Measurements from ENCODE around the gene APLP1.

Gene APLP1

DNA sequence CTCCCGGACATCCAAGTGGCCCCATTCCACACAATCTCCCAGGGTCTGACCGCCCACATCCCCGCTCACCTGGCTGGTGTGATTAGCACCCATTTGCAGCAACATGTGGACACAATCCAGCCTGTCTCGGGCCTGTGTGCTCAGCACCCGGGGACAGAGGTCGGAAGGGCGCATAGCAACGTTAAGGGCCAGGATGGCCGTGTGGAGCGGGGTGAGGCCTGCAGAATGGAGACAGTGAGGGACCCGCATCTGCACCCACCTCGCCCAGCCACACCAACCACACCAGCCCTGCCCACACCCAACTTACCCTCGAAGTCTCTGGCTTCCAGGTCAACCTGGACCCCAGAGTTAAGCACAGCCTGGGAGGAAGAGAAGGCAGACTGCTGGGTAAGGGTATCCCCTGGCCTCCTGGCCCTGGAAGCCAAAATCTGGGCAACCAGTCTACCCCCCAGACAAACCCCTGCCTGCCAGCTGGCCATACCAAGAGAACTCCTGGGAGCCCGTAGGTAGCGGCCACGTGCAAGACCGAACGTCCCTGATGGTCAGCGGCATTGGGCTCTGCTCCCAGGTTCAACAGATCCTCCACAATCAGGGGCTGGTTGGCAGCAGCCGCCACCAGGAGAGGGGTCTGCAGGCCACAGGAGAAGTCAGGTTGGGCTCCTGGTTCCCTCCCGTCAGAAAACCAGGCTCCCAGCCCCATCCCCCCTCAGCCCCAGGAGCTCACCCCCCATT lies 27.7 kb downstream of the APLP1 start:
- H3K4me3 ChIP-seq (replicated peaks; ENCODE audit: insufficient read depth, low read length): no peak overlapping the region
- H3K27me3 ChIP-seq (ENCODE audit: insufficient read depth, poor library complexity, severe bottlenecking): no peaks in the 10 kb centered on the region
- DNase-seq (ENCODE audit: low read depth in 1 of 2, low spot score in 1 of 2): no peak
- TF ChIP-seq SPI1 (IDR thresholded peaks at IDR 0.05; ENCODE audit: borderline replicate concordance, low read depth) (no peak), POLR2AphosphoS5 (IDR thresholded peaks at IDR 0.05; ENCODE audit: low read depth) (no peak), GABPA (IDR thresholded peaks at IDR 0.05; ENCODE audit: low read depth) (no peak)
- TF ChIP-seq, protein P1, sequence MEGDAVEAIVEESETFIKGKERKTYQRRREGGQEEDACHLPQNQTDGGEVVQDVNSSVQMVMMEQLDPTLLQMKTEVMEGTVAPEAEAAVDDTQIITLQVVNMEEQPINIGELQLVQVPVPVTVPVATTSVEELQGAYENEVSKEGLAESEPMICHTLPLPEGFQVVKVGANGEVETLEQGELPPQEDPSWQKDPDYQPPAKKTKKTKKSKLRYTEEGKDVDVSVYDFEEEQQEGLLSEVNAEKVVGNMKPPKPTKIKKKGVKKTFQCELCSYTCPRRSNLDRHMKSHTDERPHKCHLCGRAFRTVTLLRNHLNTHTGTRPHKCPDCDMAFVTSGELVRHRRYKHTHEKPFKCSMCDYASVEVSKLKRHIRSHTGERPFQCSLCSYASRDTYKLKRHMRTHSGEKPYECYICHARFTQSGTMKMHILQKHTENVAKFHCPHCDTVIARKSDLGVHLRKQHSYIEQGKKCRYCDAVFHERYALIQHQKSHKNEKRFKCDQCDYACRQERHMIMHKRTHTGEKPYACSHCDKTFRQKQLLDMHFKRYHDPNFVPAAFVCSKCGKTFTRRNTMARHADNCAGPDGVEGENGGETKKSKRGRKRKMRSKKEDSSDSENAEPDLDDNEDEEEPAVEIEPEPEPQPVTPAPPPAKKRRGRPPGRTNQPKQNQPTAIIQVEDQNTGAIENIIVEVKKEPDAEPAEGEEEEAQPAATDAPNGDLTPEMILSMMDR (IDR thresholded peaks at IDR 0.05; ENCODE audit: insufficient read depth, low read length): no peak
- TF ChIP-seq, protein P2, sequence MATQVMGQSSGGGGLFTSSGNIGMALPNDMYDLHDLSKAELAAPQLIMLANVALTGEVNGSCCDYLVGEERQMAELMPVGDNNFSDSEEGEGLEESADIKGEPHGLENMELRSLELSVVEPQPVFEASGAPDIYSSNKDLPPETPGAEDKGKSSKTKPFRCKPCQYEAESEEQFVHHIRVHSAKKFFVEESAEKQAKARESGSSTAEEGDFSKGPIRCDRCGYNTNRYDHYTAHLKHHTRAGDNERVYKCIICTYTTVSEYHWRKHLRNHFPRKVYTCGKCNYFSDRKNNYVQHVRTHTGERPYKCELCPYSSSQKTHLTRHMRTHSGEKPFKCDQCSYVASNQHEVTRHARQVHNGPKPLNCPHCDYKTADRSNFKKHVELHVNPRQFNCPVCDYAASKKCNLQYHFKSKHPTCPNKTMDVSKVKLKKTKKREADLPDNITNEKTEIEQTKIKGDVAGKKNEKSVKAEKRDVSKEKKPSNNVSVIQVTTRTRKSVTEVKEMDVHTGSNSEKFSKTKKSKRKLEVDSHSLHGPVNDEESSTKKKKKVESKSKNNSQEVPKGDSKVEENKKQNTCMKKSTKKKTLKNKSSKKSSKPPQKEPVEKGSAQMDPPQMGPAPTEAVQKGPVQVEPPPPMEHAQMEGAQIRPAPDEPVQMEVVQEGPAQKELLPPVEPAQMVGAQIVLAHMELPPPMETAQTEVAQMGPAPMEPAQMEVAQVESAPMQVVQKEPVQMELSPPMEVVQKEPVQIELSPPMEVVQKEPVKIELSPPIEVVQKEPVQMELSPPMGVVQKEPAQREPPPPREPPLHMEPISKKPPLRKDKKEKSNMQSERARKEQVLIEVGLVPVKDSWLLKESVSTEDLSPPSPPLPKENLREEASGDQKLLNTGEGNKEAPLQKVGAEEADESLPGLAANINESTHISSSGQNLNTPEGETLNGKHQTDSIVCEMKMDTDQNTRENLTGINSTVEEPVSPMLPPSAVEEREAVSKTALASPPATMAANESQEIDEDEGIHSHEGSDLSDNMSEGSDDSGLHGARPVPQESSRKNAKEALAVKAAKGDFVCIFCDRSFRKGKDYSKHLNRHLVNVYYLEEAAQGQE (IDR thresholded peaks at IDR 0.05; ENCODE audit: insufficient replicate concordance, low read depth): no peak
- no peak overlapping the region for H3K27ac ChIP-seq (replicated peaks)

DNA sequence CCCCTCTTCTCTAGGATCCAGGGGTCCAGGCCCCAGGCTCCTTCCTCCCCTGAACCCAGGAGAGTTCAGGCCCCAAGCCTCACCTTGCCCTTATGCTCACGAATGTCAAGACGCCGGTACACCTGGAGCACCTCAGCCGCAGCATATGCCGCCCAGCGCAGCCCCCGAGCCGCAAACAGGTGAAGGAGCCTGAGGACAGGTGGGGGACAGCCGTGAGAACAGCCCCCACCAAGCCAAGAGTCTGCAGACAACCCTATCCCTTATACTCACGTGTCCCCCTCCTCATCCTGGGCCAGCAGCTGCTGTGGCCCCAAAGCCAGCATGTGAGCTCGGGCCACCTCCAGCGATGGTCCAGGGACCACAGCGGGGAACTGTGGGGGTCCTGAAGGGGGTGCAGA lies 28.3 kb downstream of the APLP1 start:
- Histone ChIP-seq H3K27me3 (ENCODE audit: insufficient read depth, poor library complexity, severe bottlenecking) (no peaks in the 10 kb centered on the region), H3K27ac (replicated peaks) (no peak overlapping the region), H3K4me3 (replicated peaks; ENCODE audit: insufficient read depth, low read length) (no peak overlapping the region)
- no peak for DNase-seq (ENCODE audit: low read depth in 1 of 2, low spot score in 1 of 2)
- TF ChIP-seq, protein P2 (IDR thresholded peaks at IDR 0.05; ENCODE audit: insufficient replicate concordance, low read depth): no peak
- TF ChIP-seq SPI1 (IDR thresholded peaks at IDR 0.05; ENCODE audit: borderline replicate concordance, low read depth) (no peak), GABPA (IDR thresholded peaks at IDR 0.05; ENCODE audit: low read depth) (no peak), POLR2AphosphoS5 (IDR thresholded peaks at IDR 0.05; ENCODE audit: low read depth) (no peak)

DNA sequence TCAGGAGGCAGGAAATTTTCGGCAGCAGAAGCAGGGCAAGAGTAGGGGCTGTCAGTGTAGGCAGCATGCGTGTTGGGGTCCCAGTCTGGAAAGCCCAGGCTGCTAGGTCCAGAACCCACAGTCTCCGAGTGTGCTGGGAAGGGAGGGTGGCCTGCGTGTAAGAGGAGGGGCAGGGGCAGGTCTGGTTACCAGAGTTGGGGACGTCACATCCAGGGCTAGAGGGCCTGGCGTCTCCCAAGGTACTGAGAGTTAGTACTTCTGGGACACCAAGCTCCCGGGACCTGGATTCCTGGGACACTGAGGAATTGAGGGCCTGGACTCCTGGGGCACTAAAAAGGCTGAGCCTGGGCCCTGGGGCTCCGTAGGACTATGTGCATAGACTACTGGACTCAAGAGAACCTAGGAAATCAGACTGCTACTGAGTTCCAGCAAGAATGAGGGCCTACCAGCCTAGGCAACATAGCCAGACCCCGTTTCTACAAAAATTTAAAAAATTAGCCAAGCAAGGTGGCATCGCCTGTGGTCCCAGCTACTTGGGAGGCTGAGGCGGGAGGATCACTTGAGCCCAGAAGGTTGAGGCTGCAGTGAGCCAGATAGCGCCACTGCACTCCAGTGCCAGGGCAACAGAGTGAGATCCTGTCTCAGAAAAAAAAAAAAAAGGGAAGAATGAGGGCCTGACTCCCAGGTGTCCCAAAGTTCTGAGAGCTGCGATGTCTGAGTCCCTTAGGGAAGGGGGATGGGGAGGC lies 29.5 kb downstream of the APLP1 start:
- no peak for DNase-seq (ENCODE audit: low read depth in 1 of 2, low spot score in 1 of 2)
- TF ChIP-seq, protein P1 (IDR thresholded peaks at IDR 0.05; ENCODE audit: insufficient read depth, low read length): no peak
- TF ChIP-seq GABPA (IDR thresholded peaks at IDR 0.05; ENCODE audit: low read depth): no peak
- TF ChIP-seq SPI1 (IDR thresholded peaks at IDR 0.05; ENCODE audit: borderline replicate concordance, low read depth): no peak
- TF ChIP-seq, protein P2 (IDR thresholded peaks at IDR 0.05; ENCODE audit: insufficient replicate concordance, low read depth): no peak
- no peak for TF ChIP-seq POLR2AphosphoS5 (IDR thresholded peaks at IDR 0.05; ENCODE audit: low read depth)
- Histone ChIP-seq H3K4me3 (replicated peaks; ENCODE audit: insufficient read depth, low read length) (peak overlapping the region; percentile 91), H3K27ac (replicated peaks) (peak overlapping the region; percentile 94), H3K27me3 (ENCODE audit: insufficient read depth, poor library complexity, severe bottlenecking) (no peaks in the 10 kb centered on the region)

Measured in HL-60 (cell line).